Activated T-cell treated with anti-CD3 and anti-CD28 coated beads, Interleukin-2, amount 50 U/mL, for 4 hours (primary cell): Measurements from ENCODE around the gene GNAI2. TPM values are rescaled to one million over a fixed set of nuclear protein-coding genes. Genes with fewer than 3 reads are reported as not detected.
"Not testable (repeated sequence)": the region's sequence is repeated elsewhere in the genome, so short reads cannot be mapped to it uniquely, and the experiment has no call there.

Experiments
- ATAC-seq, 2 donors: fragments of 200-7000 bp; cut with Tn5 transposase; one replicate each; pipeline ENCODE4 v1.10.0; 2021
- DNase-seq: peaks from one replicate; pipeline ENCODE4 v3.0.0-alpha.2; 2020
- H3K27me3 Mint-ChIP-seq: one replicate; pipeline ENCODE4 v1.8.0; 2021; ENCODE audit warnings: low read depth, mixed read lengths
- H3K36me3 Mint-ChIP-seq: one replicate; pipeline ENCODE4 v1.8.0; 2022; ENCODE audit warnings: mixed read lengths; ENCODE audit not compliant: insufficient read depth
- H3K4me1 Mint-ChIP-seq: one replicate; pipeline ENCODE4 v1.8.0; 2021; ENCODE audit warnings: low read depth, mixed read lengths
- H3K4me3 Mint-ChIP-seq: one replicate; pipeline ENCODE4 v1.8.0; 2021; ENCODE audit warnings: mild to moderate bottlenecking, moderate library complexity, mixed read lengths
- H3K9me3 Mint-ChIP-seq: one replicate; pipeline ENCODE4 v1.8.0; 2021; ENCODE audit warnings: mixed read lengths
- total RNA-seq, 3 donors: library from RNA; stranded (reverse); gene quantifications; one replicate each; pipeline ENCODE4 v1.2.1, GENCODE V29; 2021

The GNAI2 gene
- total RNA-seq, 3 donors from 2014 or later: 160 to 175 (median 172) TPM

DNA sequence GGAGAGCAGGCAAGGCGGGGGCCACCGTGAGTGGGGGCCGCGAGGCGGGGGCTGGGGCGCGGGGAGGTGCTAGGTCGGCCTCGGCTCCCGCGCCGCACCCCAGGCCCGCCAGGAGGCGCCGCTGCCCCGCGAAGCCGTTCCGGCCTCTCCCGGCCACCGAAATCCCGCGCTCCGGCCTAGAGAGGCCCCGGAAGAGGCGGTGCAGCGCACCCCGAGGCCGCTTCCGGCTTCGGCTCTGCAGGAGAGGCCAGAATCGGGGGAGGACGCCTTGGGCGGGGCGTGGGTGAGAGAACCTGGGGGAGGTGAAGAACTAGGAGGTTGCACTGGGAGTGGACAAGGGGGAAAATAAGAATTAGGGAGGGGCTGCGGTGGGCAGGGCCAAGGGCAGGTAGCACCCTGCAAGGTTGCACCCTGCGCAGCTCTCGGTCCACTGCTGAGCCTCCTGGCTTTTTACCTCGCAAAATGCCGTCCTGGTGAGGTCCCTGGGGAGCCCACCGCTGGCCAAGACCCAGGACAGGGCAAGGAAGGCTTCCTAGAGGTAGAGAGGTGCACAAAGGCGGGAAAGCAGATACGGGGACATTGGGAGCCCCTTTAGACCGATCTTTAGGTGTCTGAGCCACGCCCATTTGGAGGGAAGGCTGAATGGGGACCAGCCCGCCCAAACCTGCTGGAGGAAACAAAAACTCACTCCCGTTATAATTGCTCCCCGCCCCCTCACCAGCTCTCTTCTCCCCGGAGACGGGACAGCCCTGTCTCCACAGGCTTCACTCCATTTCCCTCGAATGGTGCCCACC is 8.4 kb upstream of the GNAI2 start:
- ATAC-seq: peak; percentile 85 to 90
- peak overlapping the region; percentile 91 for H3K4me3 Mint-ChIP-seq
- H3K36me3 Mint-ChIP-seq: no peaks in the 10 kb centered on the region
- peaks cover 4% of the 10 kb centered on the region for H3K27me3 Mint-ChIP-seq
- H3K9me3 Mint-ChIP-seq: no peaks in the 10 kb centered on the region
- peaks cover 21% of the 10 kb centered on the region for H3K4me1 Mint-ChIP-seq
- peak; percentile 83 for DNase-seq

DNA sequence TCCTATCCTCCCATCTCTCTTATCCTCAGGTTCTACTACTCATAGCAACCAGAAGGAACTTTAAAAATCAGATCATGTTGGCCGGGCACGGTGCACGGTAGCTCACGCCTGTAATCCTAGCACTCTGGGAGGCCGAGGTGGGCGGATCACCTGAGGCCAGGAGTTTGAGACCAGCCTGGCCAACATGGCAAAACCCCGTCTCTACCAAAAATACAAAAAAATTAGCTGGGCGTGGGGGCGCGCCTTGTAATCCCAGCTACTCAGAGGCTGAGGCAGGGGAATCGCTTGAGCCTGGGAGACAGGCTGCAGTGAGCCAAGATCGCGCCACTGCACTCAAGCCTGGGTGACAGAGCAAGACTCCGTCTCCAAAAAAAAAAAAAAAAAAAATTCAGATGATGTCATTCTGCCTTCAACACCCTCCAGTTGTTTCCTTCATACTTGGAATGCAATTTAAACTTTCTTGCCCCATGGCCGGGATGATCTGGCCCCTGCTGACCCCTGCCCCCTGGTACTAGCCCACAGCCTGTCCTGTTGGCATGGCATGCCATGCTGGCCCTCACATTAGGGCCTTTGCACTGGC is 7.7 kb upstream of the GNAI2 start:
- ATAC-seq, H3K27me3 Mint-ChIP-seq, H3K36me3 Mint-ChIP-seq, DNase-seq, H3K9me3 Mint-ChIP-seq: not testable (repeated sequence)
- peak overlapping the region; percentile 91 for H3K4me3 Mint-ChIP-seq
- H3K4me1 Mint-ChIP-seq: peaks cover 21% of the 10 kb centered on the region

DNA sequence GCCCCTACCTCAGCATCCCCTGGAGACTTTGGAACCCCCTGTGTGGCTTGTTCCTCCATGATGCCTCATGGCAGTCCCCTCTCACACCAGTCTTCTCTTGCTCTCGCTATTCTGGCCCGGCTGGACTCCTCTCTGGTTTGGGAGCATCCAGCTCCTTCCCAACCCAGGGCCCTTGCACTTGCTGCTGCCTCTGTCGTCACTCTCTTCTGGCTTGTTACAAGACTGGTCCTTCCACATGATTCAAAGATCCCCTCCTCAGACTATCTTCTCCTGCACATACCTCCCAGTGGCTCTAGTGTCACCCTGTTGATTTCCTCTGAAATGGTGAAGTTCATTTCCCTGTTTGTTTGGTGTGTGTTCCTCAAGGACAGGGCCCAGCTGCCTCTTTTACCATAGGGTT is 6.5 kb upstream of the GNAI2 start:
- peaks cover 3% of the 10 kb centered on the region for H3K27me3 Mint-ChIP-seq
- no peaks in the 10 kb centered on the region for H3K36me3 Mint-ChIP-seq
- no peak overlapping the region for H3K4me3 Mint-ChIP-seq
- DNase-seq (no peak), ATAC-seq (no peak)
- peaks cover 21% of the 10 kb centered on the region for H3K4me1 Mint-ChIP-seq
- H3K9me3 Mint-ChIP-seq: no peaks in the 10 kb centered on the region

DNA sequence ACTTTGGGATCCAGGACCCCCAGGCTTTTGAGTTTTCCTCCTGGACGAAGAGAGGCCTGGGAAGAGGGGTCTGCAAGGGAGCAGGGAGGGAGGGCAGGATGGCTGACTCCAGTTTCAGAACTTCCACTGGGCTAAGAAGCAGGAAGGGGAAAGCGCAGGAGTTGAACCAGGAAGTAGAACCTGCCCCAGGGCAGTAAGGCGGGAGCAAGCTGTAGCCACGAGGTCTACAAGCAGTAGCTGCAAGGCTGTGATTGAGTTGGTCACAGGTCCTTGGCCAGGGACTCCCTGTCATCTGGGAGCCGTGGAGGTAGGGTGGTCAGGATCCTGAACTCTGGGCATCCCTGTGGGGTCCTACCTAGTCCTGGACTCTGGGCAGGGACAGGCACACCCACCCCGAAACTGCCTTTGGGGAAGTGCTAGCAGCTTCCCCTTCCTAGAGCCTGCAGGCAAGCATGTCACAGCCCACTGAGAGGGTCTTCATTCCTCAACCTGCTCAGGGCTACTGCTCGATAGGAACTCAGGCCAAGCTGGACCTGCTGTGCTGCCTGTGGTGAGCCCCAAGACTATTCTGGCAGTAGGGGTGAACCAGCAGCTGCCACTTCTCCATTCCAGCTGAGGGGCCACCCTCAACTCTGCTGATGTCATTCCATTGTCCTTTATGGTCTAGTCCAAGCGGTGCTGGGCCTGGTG is 5.8 kb upstream of the GNAI2 start:
- Mint-ChIP-seq H3K4me1 (peaks cover 21% of the 10 kb centered on the region), H3K27me3 (no peaks in the 10 kb centered on the region), H3K9me3 (no peaks in the 10 kb centered on the region), H3K4me3 (no peak overlapping the region), H3K36me3 (no peaks in the 10 kb centered on the region)
- DNase-seq: no peak
- ATAC-seq: no peak

DNA sequence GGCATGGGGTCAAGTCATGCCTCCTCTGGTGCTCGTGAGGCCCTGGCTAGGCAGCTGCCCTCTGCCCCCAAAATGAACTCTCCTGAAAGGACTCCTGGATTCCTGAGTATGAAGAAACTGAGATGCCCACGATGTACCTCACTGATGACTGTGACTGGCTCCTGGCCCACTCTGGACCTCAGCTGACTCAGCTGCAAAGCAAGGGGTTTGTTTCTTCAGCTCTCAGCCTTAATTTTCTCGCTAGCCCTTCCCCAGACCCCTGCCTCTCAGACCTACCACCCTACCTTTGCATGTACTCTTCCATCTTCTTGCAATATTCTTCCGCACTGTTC is 5.2 kb upstream of the GNAI2 start:
- Mint-ChIP-seq H3K36me3 (no peaks in the 10 kb centered on the region), H3K4me1 (peaks cover 25% of the 10 kb centered on the region), H3K9me3 (no peaks in the 10 kb centered on the region), H3K27me3 (no peaks in the 10 kb centered on the region), H3K4me3 (no peak overlapping the region)
- no peak for ATAC-seq
- DNase-seq: no peak

DNA sequence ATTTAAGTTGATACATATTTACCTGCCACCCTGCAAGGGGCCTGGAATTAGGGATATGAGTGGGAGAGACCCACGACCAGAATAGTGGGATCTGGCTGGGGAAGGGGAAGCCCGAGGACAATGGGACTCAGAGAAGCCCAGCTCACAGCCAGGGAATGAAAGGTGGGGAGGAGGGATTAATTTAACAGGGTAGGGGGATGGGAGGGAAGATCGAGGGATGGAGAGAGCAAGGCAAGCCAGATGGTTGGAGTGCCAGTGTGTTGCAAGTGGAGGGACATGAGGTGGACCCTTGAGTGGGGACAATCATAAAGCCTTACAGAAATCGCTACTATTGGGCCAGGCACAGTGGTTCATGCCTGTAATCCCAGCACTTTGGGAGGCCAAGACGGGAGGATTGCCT is 4.4 kb upstream of the GNAI2 start:
- H3K4me3 Mint-ChIP-seq: no peak overlapping the region
- H3K4me1 Mint-ChIP-seq: peaks cover 19% of the 10 kb centered on the region
- H3K27me3 Mint-ChIP-seq: no peaks in the 10 kb centered on the region
- no peaks in the 10 kb centered on the region for H3K9me3 Mint-ChIP-seq
- no peak for DNase-seq
- ATAC-seq: no peak
- no peaks in the 10 kb centered on the region for H3K36me3 Mint-ChIP-seq

DNA sequence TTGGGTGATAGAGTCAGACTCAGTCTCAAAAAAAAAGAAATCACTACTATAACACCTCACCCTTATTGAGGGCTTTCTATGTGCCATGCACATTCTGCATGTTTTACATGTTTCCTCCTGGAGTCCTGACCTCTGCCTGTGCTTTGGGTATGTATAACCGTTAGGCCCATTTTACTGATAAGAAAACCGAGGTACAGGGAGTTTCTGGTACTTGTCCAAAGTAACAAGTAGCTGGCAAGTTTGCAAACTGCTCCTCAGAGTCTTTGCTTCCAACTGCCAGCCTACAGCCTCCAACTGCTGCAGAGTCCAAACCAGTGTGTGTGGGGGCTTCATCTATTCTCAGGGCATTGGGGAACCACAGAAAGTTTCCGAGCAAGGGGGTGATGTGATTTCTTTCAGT is 3.7 kb upstream of the GNAI2 start:
- Mint-ChIP-seq H3K4me1 (peaks cover 15% of the 10 kb centered on the region), H3K9me3 (no peaks in the 10 kb centered on the region), H3K27me3 (no peaks in the 10 kb centered on the region), H3K4me3 (no peak overlapping the region), H3K36me3 (no peaks in the 10 kb centered on the region)
- no peak for DNase-seq
- ATAC-seq: no peak

DNA sequence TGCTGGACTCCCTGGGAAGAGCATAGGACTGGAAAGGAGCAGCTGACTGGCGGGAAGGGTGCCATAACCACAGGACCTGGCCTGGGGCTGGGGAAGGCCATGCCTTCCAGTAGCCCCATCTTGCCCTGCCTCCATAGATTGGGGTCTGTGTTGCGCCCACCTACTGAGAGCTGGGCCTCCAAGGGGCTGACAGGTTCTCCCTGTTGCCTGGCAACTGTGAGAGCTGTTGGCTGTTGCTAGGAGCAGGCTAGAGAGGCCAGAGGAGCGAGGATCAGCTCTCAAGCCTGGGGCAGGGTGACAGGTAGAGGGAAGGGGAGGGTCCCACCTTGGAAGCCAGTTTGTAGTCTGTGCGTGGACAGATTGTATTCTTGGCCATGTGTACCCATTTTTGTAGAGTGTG is 2.8 kb upstream of the GNAI2 start:
- DNase-seq: no peak
- Mint-ChIP-seq H3K27me3 (no peaks in the 10 kb centered on the region), H3K4me1 (peaks cover 12% of the 10 kb centered on the region), H3K9me3 (no peaks in the 10 kb centered on the region), H3K4me3 (no peak overlapping the region), H3K36me3 (no peaks in the 10 kb centered on the region)
- ATAC-seq: no peak

DNA sequence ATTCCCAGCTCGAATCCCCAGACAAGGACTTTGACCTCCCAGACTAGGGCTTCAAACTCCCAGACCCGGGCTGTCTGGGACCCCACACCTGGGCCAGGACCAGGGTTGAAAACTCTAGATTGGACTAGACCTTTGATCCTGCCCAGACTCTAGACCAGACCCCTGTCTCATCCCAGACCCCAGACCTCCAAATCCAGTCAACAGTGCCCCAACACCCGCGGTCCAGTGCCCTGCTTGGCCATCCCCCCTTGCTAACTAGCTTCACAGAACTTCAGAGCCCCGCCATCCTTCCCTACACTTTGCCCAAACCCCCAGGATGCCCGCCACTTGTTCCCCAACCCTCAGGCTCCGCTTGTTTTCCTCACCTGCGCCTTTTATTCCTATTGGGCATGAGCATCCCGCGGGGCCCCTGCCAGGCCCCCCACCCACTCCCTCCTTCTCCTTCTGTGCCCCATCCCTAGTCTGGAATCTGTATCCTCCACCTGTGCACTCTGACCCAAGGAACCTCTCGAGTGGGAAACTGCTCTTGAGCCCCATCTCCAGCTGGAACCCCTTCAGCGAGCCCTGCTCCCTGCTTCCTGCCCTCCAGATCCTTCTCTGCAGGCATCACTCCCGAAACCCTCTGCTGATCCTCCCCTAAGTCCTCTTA is 604 bp downstream of the GNAI2 start:
- no peak for ATAC-seq
- no peak for DNase-seq
- Mint-ChIP-seq H3K4me1 (peaks cover 38% of the 10 kb centered on the region), H3K27me3 (no peaks in the 10 kb centered on the region), H3K9me3 (no peaks in the 10 kb centered on the region), H3K36me3 (no peaks in the 10 kb centered on the region), H3K4me3 (peak overlapping the region; percentile 95)

DNA sequence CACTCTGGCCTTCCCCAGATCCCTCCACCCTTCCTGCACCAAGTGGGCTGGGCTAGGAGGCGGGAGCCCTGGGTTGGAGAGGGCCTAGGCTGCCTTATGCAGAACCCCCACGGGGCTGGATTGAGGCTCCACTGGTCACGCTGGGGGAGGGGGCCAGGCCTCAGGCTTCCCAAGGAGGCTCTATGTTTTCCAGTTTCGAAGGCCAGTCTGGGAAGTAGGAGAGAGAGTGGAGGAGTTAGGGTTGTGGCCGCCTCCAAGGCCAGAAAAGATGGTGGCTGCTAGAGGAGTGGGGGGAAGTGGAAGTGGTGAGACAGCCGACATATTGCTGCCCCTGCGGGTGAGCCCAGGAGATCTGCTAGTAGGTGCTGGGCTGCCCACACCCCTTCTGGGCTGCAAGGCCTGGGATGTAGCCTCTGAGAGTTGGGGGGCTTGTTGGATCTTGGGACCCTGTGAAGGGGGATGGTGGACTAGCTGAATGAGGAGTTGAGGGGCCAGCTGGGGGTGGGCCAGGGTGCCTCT is 1.2 kb downstream of the GNAI2 start:
- H3K27me3 Mint-ChIP-seq: no peaks in the 10 kb centered on the region
- DNase-seq (no peak), ATAC-seq (no peak)
- no peaks in the 10 kb centered on the region for H3K9me3 Mint-ChIP-seq
- no peaks in the 10 kb centered on the region for H3K36me3 Mint-ChIP-seq
- peaks cover 44% of the 10 kb centered on the region for H3K4me1 Mint-ChIP-seq
- peak overlapping the region; percentile 95 for H3K4me3 Mint-ChIP-seq

DNA sequence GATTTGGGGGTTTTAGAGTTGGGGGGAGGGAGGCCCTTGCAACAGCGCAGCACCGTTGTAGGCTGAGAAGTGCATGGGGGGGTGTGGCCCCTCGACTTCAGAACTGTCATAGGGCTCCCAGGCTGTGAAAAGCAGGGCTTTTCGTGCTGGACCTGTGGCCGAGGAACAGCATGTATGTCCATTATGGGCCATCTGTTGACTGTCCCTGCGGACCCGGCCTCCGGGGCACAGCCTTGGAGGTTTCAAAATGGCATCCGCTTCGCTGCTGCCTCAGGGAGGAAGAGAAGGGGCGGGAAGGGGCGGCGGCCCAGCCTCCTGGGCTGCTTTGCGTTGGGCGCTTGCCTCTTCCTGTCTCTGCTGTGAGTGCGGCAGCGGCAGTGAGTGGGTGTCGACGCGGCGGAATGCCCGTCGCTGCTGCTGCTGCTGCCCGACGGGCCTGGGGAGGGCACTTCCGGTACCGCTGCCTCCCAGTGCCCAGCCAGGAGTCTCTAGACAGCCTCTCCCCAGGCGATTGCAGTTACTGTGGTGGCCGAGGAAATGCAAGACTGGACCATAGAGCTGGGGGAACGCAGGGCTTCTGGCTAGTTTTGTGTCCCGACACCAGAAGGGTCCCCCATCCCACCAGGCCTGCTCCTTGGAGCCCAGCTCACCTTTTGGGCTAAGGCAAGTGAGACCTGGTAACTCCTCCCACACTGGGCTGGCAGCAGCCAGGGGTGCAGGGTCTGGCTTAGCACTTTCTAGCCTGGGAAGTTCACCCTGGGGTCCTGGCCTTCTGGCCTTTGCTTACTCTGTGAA is 1.9 kb downstream of the GNAI2 start:
- H3K4me3 Mint-ChIP-seq: peak overlapping the region; percentile 95

DNA sequence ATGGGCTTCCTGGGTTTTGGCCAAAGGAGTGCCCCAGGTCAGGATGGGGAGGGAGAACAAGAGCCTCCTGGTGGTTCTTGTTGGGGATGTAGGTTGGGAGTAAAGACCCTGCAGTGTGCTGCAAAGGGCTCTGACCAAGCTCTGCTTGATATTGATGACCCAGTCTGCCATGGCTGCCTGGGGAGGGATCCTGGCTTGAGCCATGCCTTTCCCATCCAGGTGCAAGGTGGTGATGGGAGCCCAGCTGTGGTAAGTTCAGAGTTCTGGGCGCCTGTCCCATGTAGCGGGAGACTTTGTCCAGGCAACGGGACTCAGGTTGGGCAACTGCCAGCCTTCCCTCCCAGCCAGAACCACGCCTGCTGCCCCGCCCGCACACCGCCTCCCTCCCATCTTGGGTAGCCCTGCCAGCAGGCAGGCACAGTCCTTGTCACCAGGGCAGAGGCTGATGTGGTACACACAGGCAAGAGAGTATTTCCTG is 2.6 kb downstream of the GNAI2 start:
- H3K9me3 Mint-ChIP-seq: no peaks in the 10 kb centered on the region
- peak overlapping the region; percentile 95 for H3K4me3 Mint-ChIP-seq
- no peak for DNase-seq
- no peaks in the 10 kb centered on the region for H3K36me3 Mint-ChIP-seq
- H3K27me3 Mint-ChIP-seq: no peaks in the 10 kb centered on the region
- ATAC-seq: no peak
- H3K4me1 Mint-ChIP-seq: peaks cover 58% of the 10 kb centered on the region

More for the DNA sequence above, 1.9 kb downstream of the GNAI2 start:
- no peaks in the 10 kb centered on the region for H3K36me3 Mint-ChIP-seq
- peak; percentile 80 for DNase-seq
- ATAC-seq: peak; percentile 56 to 59
- no peaks in the 10 kb centered on the region for H3K9me3 Mint-ChIP-seq
- H3K4me1 Mint-ChIP-seq: peaks cover 52% of the 10 kb centered on the region
- no peaks in the 10 kb centered on the region for H3K27me3 Mint-ChIP-seq

DNA sequence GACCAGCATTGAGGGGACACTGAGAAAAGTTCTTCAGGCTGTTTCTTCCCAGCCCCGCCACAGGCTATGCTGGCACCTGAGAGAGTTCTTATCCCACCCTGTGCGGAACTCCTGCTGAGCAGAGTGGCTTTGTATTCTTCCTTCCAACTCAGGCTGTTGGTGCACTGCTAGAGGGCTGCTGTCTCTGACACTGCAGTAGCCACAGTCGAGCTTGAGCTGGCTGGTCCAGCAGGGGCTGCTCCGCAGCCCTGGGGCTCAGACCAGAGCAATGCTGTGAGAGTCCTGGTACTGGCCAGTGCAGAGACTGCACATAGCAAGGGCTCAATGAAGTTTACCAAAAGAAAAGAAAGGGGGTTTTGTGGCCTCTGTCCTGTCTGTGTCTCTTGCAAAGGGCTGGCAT is 3.6 kb downstream of the GNAI2 start:
- Mint-ChIP-seq H3K36me3 (no peaks in the 10 kb centered on the region), H3K27me3 (no peaks in the 10 kb centered on the region), H3K9me3 (no peaks in the 10 kb centered on the region), H3K4me1 (peaks cover 66% of the 10 kb centered on the region), H3K4me3 (peak overlapping the region; percentile 59)
- ATAC-seq (no peak), DNase-seq (no peak)

DNA sequence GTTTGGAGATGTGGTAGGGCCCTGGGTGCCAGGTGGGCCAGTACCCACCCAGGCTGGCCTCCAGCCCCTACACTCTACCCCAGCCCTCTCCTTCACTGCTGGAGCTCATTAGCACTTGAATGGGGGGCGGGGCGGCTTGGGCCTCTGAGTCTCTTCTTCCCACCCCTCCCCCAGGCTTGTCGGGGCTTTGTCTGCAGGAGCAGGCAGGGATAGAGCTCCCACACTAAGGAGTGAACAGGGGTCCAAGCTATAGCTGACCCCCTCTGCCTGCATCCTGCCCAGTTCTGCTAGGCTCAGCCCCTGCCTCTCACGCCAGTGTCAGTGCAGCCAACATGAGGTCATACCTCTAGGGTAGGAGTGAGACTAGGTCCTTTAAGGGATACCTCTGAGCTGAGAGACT is 5.2 kb downstream of the GNAI2 start:
- Mint-ChIP-seq H3K4me3 (no peak overlapping the region), H3K36me3 (no peaks in the 10 kb centered on the region), H3K27me3 (no peaks in the 10 kb centered on the region), H3K4me1 (peaks cover 73% of the 10 kb centered on the region), H3K9me3 (no peaks in the 10 kb centered on the region)
- ATAC-seq (no peak), DNase-seq (no peak)
